Occipital lobe (tissue), 2 donors: ENCODE measurements around the gene PTPRN2. TPM values are rescaled to one million over a fixed set of nuclear protein-coding genes. Genes with fewer than 3 reads are reported as not detected.
"Not testable (repeated sequence)": the region's sequence is repeated elsewhere in the genome, so short reads cannot be mapped to it uniquely, and the experiment has no call there.

ENCODE experiments used
- DNase-seq: peaks from one replicate; lab custom pipeline; 2025; lab: John Stamatoyannopoulos, UW
- total RNA-seq: library from RNA; depleted of rRNA; stranded (reverse); fragments of >200 nt; gene quantifications from one replicate; pipeline ENCODE4 v1.2.3, GENCODE V29; 2014

PTPRN2 gene
- total RNA-seq, 1 donor from 2014 or later: 62.2 TPM

GRCh38 chr7:157751951-157752673, 835.5 kb downstream of the PTPRN2 start:
- DNase-seq: no peak

- no peak for DNase-seq
Measured at GRCh38 chr7:157751406-157751805, 836.2 kb downstream of the PTPRN2 start.

GRCh38 chr7:157750291-157750690, 837.3 kb downstream of the PTPRN2 start:
- DNase-seq: no peak

- DNase-seq: no peak
Measured at GRCh38 chr7:157745721-157746709, 841.6 kb downstream of the PTPRN2 start.

- DNase-seq: no peak
Measured at GRCh38 chr7:157744786-157745601, 842.6 kb downstream of the PTPRN2 start.

GRCh38 chr7:157743781-157744525, 843.7 kb downstream of the PTPRN2 start:
- no peak for DNase-seq

- DNase-seq: no peak
Measured at GRCh38 chr7:157740251-157740798, 847.3 kb downstream of the PTPRN2 start.

- no peak for DNase-seq
Measured at GRCh38 chr7:157739650-157740049, 848.0 kb downstream of the PTPRN2 start.

GRCh38 chr7:157739031-157739430, 848.6 kb downstream of the PTPRN2 start:
- DNase-seq: no peak

GRCh38 chr7:157738066-157738460, 849.6 kb downstream of the PTPRN2 start:
- DNase-seq: no peak

- DNase-seq: no peak
Measured at GRCh38 chr7:157737151-157738065, 850.2 kb downstream of the PTPRN2 start.

GRCh38 chr7:157736341-157736740, 851.3 kb downstream of the PTPRN2 start:
- no peak for DNase-seq

- no peak for DNase-seq
Measured at GRCh38 chr7:157735826-157736225, 851.8 kb downstream of the PTPRN2 start.

- no peak for DNase-seq
Measured at GRCh38 chr7:157734676-157735640, 852.7 kb downstream of the PTPRN2 start.

- DNase-seq: not testable (repeated sequence)
Measured at GRCh38 chr7:157733760-157734395, 853.7 kb downstream of the PTPRN2 start.

GRCh38 chr7:157731126-157731525, 856.5 kb downstream of the PTPRN2 start:
- DNase-seq: no peak

GRCh38 chr7:157730614-157731013, 857.0 kb downstream of the PTPRN2 start:
- DNase-seq: no peak

GRCh38 chr7:157729566-157729965, 858.1 kb downstream of the PTPRN2 start:
- DNase-seq: no peak
